GM19455 (cell line): Measurements from ENCODE around the gene SEMA6A.

Source experiments
- ATAC-seq: cut with Tn5 transposase; IDR thresholded peaks from one replicate; pipeline ENCODE4 v1.9.1; 2021; ENCODE audit not compliant: unreplicated experiment

The SEMA6A gene

DNA sequence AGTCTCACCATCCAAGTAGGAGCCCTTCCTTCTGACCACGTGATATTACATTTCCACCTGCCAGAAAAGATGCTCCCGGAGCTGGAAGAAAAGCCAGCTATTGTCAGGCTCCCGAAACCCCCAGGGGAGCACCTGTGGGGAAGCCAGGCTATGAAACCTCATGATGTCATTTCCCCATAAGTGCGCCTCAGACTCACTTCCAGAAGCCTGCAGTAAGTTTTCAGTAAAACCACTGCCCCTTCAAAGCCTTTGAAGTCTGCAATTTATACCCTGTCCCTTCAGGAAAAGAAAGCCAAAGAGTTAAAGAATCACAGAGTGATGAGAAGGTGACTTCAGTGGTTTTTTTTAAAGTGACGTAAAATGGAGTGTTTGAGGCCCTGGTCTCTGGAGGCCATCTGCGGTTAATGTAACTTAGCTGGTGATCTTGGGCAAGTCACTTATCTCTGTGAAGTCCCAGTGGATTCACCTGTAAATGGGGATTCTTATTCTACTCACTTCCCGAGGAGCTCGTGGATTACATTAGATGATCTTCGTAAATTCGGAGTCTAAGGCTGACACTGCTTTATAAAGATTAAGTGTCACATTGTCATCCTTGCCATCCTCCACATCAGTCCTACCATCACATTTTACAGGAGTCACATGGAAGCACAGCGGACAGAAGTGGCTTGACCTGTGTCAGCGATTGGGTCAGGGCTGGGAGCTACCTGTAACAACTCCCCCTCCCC, 2.6 kb upstream of the SEMA6A start:
- peak; percentile 44 for ATAC-seq

DNA sequence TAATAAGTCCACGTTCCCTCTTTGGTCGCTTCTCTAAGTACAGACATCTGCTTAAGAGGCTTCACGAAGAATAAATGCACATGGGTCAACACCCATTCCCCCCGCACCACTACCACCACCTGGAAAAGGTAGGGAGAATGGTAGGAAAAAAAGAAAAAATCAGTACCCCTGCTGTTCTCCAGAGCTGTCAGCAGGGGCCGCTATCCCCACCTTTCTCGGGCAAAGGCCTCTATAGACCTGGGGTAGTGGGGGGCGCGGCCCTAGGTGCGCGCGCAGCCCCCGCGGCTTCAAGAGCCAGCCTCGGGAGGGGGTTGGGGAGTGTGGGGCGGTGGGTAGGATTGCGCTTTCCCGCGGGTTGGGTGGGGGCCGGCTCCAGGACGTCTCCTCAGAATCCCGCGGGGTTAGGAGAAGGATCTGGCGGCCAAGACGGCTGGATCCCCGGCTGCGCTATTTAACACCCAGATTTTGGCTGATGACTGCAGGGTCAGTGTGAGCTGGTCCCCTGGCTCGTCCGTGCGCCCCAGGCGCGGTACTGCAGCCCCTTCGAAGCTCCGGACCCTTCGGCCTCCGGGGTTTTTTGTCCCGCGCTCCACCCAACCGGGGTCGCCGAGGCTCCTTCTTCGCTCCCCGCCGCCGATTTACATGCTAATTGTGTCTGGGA, 1.6 kb upstream of the SEMA6A start:
- peak; percentile 43 for ATAC-seq

DNA sequence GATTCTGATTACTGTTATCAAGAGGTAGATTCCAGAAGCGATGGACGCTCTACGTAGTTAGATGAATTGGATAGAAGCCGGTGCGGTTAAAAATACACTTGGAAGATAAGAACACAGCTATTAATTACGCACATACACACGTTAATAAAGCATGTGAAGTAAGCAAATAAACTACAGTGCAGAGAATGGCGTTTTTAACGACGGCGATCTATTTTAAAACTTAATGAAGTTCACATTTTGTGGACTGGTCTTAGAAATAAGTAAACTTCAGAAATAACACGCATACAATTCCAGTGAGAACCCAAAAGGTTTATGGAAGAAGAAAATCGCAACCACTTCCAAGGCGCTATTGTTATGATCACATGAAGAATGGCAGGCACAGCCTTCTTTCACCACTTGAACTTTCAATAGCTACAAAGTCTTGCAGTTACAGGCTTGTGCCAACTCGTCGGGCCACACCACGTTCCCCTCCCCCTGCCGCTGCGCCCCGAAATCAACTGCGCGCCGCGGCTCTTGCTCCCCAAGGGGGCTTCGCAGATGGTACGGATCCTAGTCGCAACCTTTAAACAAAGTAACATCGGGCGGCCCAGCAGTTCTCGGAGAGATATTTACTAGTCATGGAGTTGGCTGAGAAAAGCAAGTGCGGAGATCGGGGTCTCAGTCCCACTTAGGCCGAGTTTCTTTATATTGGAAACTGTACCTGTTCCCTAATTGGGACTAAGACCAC, 866 bp upstream of the SEMA6A start:
- no peak for ATAC-seq

- no peak for ATAC-seq
Measured at GRCh38 chr5:116573702-116574366, 789 bp downstream of the SEMA6A start.

DNA sequence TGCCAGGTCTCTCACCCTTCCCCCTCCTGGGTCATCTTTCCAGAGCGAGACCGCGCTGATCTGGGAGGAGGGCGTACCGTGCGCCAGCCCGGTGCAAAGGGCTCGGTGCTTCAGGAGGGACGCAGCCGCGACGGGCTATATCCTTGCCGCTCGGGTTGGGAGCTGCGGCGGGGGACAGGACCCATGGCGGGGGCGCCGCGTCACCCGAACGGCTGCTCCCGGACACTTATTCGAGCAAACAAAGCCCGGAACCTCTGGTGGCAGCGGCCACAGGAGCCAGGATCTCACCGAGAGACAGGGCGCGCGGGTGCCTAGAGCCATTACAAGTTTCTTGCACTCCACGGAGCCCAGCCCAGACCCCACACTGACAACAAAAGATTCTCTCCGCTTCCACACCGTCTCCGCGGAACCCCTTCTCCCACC, 1.3 kb downstream of the SEMA6A start:
- ATAC-seq, result no peak

DNA sequence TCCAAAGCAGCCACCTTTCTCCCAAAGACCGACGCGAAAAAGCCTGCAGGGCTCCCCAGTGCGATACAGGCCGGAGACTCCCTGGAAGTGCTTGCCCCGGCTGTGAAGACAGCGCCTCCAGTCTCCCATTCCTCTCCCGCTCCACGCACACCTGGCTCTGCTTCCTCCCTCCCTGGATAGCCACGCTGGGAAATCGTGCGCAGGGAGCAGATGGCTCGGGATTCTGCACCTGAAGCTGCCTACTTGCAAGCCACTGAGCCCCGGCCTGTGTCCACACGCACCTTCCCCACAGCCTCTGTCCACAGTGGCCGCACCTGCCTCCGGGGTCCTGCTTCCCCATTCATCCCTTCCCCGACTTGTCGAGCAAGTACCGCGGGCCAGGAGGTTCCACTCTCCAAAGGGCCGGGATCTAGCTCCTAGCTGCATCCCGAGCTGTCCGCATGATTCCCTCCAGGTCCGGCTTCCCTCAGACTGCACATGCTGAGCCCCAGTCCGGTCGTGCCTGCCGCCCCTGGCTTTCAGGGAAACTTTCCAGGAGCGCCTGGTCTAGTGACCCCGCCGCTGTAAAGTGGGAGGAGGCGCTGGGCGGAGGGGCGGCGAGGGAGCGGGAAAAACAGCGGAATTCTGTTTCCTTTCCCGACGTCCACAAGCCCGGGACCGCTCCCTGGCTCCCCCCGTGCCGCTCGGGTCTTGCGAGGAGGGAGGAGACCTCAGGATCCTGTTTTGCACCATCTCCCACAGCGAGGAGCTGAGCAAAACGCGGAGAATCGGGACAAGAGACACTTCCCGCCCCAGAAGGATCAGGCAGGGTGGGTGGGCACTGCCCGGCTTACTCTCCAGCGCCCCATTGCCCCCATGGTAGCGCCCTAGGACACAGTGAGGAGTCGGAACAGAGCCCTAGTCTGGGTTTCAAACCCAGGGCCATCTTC, 2.0 kb downstream of the SEMA6A start:
- no peak for ATAC-seq

- no peak for ATAC-seq
Measured at GRCh38 chr5:116571568-116572349, 2.9 kb downstream of the SEMA6A start.

GRCh38 chr5:116569999-116570398, 4.6 kb downstream of the SEMA6A start:
- ATAC-seq, result no peak

DNA sequence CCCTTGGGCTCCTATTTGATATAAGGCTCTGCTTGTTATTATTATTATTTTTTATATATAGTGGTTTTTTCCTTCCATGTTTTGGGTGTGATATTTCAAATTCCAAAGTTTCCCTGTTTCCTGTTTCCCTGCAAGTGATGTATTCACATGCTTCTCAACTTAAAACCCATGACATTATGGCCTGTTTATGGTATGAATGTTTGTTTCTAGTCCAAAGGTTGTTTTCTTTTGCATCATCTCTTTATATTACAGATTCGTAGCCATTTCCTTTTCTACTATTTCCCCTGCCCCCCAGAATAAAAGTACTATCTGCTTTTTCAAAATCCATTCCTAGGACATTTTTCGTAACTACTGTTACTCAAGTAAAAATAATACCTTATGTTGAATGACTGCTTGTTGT, 7.5 kb downstream of the SEMA6A start:
- ATAC-seq, result no peak

- ATAC-seq, result peak; percentile 66
Measured at GRCh38 chr5:116566251-116566650, 8.4 kb downstream of the SEMA6A start.

GRCh38 chr5:116564756-116565490, 9.7 kb downstream of the SEMA6A start:
- no peak for ATAC-seq

- no peak for ATAC-seq
Measured at GRCh38 chr5:116564312-116564711, 10.3 kb downstream of the SEMA6A start.

- ATAC-seq, result no peak
Measured at GRCh38 chr5:116563736-116564308, 10.8 kb downstream of the SEMA6A start.

DNA sequence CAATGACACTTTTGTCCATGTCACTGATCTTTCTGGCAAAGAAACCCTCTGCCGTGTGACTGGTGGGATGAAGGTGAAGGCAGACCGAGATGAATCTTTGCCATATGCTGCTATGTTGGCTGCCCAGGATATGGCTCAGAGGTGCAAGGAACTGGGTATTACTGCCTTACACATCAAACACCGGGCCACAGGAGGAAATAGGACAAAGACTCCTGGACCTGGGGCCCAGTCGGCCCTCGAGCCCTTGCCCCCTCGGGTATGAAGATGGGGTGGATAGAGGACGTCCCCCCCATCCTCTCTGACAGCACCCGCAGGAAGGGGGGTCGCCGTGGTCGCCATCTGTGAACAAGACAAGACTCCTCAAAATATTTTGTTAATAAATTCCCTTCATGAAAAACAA, 12.0 kb downstream of the SEMA6A start:
- ATAC-seq, result no peak

- ATAC-seq, result no peak
Measured at GRCh38 chr5:116561658-116562057, 13.0 kb downstream of the SEMA6A start.

DNA sequence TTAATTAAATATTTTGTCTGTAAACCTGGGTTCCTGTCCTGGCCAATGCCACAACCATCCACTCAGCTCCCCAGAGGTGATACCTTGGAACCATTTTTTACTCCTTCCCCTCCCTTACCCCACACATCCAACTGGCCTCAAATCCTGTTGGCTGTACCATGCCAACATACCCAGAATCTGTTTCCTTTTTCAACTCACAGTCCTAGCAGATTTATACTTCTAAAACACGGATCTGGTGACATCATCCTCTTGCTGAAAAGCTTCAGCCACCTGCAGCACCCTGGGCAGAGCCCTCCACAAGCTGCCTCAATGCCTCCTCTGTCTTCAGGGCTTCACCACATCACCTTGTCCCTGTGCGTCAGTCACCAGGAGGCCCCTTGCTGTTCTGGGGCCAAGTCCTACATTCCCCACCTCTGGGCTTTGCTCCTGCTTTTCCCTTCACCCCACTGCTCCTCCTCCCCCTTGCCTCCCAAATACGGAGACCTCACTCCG, 14.9 kb downstream of the SEMA6A start:
- ATAC-seq, result no peak

- ATAC-seq, result no peak
Measured at GRCh38 chr5:116559239-116559638, 15.4 kb downstream of the SEMA6A start.

GRCh38 chr5:116557669-116558271, 16.9 kb downstream of the SEMA6A start:
- no peak for ATAC-seq
